ENCODE data around the gene MEOX1. TPM values are rescaled to one million over a fixed set of nuclear protein-coding genes. Genes with fewer than 3 reads are reported as not detected.

MEOX1 gene
- total RNA-seq, 1 donor from 2014 or later, result 1.8 TPM

DNA sequence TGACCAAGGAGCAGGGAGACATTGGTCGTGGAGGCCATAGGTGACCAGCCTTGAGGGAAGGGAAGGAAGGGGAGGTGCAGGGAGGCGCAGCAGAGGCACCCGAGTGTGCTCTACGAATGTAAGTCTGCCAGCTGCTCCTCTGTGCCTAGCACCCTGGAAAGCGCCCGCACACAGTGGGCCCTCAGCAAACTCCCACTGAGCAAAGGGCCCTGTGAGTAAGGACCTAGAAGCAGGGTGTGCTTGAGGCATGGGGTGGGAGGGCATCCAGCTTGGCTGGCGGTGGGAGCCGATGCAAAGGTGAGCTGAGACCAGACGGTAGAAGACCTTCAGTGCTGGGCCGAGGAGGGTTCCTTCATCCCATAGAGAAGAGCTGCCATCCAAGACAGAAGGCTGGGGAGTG is 36.2 kb upstream of the MEOX1 start:
- no peak for DNase-seq (ENCODE audit: low spot score in 2 of 2, unreplicated experiment in 2 of 2)
- H3K27ac Mint-ChIP-seq, result no peak overlapping the region
- TF ChIP-seq, protein P1, sequence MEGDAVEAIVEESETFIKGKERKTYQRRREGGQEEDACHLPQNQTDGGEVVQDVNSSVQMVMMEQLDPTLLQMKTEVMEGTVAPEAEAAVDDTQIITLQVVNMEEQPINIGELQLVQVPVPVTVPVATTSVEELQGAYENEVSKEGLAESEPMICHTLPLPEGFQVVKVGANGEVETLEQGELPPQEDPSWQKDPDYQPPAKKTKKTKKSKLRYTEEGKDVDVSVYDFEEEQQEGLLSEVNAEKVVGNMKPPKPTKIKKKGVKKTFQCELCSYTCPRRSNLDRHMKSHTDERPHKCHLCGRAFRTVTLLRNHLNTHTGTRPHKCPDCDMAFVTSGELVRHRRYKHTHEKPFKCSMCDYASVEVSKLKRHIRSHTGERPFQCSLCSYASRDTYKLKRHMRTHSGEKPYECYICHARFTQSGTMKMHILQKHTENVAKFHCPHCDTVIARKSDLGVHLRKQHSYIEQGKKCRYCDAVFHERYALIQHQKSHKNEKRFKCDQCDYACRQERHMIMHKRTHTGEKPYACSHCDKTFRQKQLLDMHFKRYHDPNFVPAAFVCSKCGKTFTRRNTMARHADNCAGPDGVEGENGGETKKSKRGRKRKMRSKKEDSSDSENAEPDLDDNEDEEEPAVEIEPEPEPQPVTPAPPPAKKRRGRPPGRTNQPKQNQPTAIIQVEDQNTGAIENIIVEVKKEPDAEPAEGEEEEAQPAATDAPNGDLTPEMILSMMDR (IDR thresholded peaks at IDR 0.05; ENCODE audit: unreplicated experiment), result no peak
- peaks cover 5% of the 10 kb centered on the region for H3K4me1 Mint-ChIP-seq
- no peaks in the 10 kb centered on the region for H3K36me3 Mint-ChIP-seq
- peaks cover 5% of the 10 kb centered on the region for H3K27me3 Mint-ChIP-seq (ENCODE audit: low read depth)
- H3K9me3 Mint-ChIP-seq, result peaks cover 3% of the 10 kb centered on the region
- H3K4me3 Mint-ChIP-seq, result no peak overlapping the region

DNA sequence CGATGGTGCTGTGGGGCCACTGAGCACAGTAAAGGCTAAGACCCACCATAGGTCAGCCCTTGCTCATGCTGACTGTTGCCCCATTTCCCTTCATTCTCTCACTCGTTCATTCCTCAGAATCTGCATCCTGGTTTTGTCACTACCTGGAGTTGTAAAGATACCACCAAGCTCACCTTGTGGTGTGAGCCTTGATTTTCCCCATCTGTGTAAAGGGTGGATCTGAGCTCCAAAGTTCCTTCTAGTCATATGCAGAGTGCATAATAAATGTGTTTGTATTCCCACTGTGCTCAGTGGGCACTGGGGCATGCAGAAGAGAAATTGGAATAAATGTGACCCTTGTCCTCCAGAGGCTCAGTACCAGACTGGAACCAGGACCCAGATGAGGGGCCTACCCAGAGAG is 35.2 kb upstream of the MEOX1 start:
- no peaks in the 10 kb centered on the region for H3K36me3 Mint-ChIP-seq
- peaks cover 5% of the 10 kb centered on the region for H3K27me3 Mint-ChIP-seq (ENCODE audit: low read depth)
- H3K4me3 Mint-ChIP-seq, result no peak overlapping the region
- TF ChIP-seq, protein P1 (IDR thresholded peaks at IDR 0.05; ENCODE audit: unreplicated experiment), result no peak
- H3K4me1 Mint-ChIP-seq, result peaks cover 5% of the 10 kb centered on the region
- H3K9me3 Mint-ChIP-seq, result peaks cover 3% of the 10 kb centered on the region
- DNase-seq (ENCODE audit: low spot score in 2 of 2, unreplicated experiment in 2 of 2), result no peak
- H3K27ac Mint-ChIP-seq, result no peak overlapping the region

DNA sequence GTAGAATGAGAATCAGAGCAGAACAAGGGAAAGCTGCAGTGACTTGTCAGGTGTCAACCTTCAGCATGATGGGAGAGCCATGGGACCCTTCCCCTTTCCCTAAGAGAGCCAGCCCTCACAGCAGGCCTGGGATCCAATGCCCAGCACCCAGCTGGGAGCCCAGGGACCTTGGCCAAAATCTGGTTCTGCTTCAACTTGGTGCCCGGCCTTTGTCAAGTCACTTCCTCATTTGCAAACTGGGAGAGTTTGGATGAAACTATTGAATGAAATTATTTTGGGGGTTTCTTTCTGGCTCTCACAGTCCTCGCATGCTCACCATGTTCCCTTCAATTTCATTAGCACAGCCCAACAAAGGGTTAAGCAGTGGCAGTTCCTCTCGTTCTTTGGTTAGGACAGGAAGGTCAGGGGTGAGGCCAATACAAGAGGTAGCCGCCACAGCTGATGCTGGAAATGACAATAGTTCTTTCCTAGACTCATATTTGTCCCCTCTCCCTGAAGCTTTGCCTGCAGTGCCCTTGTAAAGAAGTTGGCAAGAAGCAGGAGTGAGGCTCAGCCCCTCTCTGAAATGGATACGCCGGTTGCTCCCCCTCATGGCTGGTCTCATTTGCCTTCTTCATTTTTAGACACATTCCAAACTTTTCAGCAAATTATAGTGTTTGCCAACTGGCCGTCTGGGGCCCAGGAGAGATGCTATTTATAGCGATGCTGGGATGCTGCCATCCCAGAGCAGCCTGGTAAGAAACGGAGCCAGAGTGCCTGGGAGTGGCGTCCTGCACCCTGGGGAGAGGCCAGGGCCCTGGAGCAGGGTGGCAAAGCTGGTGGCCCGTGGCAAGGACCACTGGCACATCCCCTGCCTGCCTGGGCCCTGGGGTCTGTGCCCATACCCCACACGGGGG is 34.5 kb upstream of the MEOX1 start:
- H3K9me3 Mint-ChIP-seq, result peaks cover 3% of the 10 kb centered on the region
- no peak for DNase-seq (ENCODE audit: low spot score in 2 of 2, unreplicated experiment in 2 of 2)
- peak overlapping the region; percentile 14 for H3K27ac Mint-ChIP-seq
- H3K4me1 Mint-ChIP-seq, result peaks cover 5% of the 10 kb centered on the region
- H3K4me3 Mint-ChIP-seq, result no peak overlapping the region
- H3K36me3 Mint-ChIP-seq, result no peaks in the 10 kb centered on the region
- peaks cover 5% of the 10 kb centered on the region for H3K27me3 Mint-ChIP-seq (ENCODE audit: low read depth)
- TF ChIP-seq, protein P1 (IDR thresholded peaks at IDR 0.05; ENCODE audit: unreplicated experiment), result no peak

DNA sequence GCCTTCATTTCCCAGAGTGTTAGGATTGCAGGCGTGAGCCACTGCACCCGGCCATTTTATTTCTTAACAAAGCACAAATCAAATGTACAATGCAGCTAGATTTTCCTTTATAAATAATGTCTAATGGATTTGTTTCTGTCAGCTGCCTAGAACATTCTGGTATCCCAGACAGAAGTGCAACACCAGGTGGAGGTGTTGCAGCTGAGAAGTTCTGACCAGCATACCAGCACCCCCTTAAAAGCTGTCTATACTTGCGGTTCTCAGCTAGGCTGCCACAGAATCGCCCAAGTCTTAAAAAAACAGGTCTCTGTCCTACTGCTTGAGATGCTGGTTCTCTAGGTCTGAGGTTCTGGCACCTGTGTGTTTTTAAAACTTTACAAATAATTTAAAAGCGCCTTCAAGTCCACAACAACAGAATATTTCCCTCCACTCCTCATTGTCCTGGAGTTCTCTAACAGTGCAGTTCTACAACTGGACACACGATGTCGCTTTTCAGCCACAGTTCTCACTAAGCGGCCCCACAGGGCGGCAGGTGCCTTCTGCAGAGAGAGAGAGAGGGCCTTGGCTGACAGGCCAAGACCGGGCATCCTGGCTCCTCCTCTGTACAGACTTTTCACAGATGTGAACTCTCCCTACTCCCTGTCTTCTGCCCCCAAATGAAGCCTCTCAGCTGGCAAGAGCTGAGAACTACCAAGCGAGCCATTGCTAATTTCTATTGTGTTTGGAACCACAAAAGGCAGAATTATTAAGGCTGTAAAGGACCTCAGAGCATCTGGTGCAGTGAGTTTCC is 32.6 kb upstream of the MEOX1 start:
- no peak overlapping the region for H3K27ac Mint-ChIP-seq
- H3K27me3 Mint-ChIP-seq (ENCODE audit: low read depth), result peaks cover 6% of the 10 kb centered on the region
- peaks cover 3% of the 10 kb centered on the region for H3K9me3 Mint-ChIP-seq
- DNase-seq (ENCODE audit: low spot score in 2 of 2, unreplicated experiment in 2 of 2), result peak; percentile 53 to 83
- no peak overlapping the region for H3K4me3 Mint-ChIP-seq
- H3K36me3 Mint-ChIP-seq, result no peaks in the 10 kb centered on the region
- TF ChIP-seq, protein P1 (IDR thresholded peaks at IDR 0.05; ENCODE audit: unreplicated experiment), result peak; percentile 86
- H3K4me1 Mint-ChIP-seq, result peaks cover 6% of the 10 kb centered on the region

DNA sequence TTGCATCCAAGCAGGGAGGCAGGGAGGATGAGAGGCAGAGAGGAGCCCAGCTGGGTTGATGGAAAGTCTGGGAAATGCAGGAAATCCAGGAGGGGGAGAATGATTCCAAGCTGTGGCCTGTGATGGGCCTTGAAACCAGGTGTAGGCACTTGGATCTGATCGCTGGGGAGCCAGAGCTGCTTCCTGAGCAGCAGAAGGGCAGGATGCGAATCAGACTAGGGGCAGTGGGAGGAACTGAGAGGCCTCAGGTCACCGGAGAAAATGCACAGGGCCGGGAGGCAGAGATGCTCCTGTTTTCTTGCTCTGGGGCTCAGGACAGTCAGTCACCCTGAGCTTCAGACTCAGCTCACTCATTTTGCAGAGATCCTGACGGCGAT is 29.6 kb upstream of the MEOX1 start:
- peaks cover 8% of the 10 kb centered on the region for H3K4me1 Mint-ChIP-seq
- TF ChIP-seq, protein P1 (IDR thresholded peaks at IDR 0.05; ENCODE audit: unreplicated experiment), result no peak
- H3K36me3 Mint-ChIP-seq, result no peaks in the 10 kb centered on the region
- H3K27me3 Mint-ChIP-seq (ENCODE audit: low read depth), result peaks cover 8% of the 10 kb centered on the region
- no peak overlapping the region for H3K27ac Mint-ChIP-seq
- no peak overlapping the region for H3K4me3 Mint-ChIP-seq
- no peak for DNase-seq (ENCODE audit: low spot score in 2 of 2, unreplicated experiment in 2 of 2)
- no peaks in the 10 kb centered on the region for H3K9me3 Mint-ChIP-seq
